Measurements from ENCODE around the gene SCART1.

DNA sequence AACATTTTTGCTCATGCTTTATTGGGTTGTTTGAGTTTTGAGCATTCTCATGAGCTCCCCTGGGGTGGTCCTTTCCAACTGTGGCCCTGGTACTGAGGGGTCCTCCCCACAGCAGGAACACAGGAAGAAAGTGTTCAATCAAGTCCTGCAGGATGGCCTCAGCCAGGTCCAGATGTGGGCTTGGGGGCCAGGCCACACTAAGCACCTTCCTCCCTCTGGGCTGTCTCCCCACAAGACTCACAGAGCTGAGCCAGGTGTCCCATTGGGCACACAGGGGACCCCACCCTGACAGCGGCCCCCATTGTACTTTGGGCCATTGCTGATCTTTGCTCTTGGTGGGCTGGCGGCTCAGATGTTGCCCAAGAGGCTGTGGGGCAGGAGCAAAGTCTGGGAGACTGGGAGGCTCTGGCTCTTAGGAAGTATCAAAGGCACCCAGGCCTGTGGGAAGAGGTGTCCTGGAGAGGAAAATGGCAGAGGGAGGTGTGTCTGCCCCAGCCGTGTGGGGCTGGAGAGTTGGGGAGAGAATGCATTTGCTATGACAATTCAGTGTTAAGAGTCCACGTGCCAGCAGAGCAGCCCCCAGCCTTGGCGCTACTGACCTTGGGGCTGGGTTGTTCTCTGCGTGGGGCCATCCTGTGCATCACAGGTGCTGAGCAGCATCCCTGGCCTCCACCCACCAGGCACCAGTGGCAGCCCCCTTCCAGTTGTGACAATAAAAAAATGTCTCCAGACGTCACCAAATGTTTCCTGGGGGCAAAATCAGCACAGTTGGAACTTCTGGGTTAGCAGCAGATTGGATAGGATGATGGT lies 17.8 kb downstream of the SCART1 start:
- TF ChIP-seq ZNF121 (CRISPR knock-in tag; IDR thresholded peaks at IDR 0.05) = no peak
- TF ChIP-seq CBFB (CRISPR knock-in tag; IDR thresholded peaks at IDR 0.05; ENCODE audit: low read depth) = no peak
- TF ChIP-seq, protein P1, sequence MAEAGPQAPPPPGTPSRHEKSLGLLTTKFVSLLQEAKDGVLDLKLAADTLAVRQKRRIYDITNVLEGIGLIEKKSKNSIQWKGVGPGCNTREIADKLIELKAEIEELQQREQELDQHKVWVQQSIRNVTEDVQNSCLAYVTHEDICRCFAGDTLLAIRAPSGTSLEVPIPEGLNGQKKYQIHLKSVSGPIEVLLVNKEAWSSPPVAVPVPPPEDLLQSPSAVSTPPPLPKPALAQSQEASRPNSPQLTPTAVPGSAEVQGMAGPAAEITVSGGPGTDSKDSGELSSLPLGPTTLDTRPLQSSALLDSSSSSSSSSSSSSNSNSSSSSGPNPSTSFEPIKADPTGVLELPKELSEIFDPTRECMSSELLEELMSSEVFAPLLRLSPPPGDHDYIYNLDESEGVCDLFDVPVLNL (CRISPR knock-in tag; IDR thresholded peaks at IDR 0.05; ENCODE audit: borderline replicate concordance, low read depth) = no peak
- TF ChIP-seq, protein P2, sequence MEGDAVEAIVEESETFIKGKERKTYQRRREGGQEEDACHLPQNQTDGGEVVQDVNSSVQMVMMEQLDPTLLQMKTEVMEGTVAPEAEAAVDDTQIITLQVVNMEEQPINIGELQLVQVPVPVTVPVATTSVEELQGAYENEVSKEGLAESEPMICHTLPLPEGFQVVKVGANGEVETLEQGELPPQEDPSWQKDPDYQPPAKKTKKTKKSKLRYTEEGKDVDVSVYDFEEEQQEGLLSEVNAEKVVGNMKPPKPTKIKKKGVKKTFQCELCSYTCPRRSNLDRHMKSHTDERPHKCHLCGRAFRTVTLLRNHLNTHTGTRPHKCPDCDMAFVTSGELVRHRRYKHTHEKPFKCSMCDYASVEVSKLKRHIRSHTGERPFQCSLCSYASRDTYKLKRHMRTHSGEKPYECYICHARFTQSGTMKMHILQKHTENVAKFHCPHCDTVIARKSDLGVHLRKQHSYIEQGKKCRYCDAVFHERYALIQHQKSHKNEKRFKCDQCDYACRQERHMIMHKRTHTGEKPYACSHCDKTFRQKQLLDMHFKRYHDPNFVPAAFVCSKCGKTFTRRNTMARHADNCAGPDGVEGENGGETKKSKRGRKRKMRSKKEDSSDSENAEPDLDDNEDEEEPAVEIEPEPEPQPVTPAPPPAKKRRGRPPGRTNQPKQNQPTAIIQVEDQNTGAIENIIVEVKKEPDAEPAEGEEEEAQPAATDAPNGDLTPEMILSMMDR (IDR thresholded peaks at IDR 0.05) = no peak
- TF ChIP-seq, protein P3, sequence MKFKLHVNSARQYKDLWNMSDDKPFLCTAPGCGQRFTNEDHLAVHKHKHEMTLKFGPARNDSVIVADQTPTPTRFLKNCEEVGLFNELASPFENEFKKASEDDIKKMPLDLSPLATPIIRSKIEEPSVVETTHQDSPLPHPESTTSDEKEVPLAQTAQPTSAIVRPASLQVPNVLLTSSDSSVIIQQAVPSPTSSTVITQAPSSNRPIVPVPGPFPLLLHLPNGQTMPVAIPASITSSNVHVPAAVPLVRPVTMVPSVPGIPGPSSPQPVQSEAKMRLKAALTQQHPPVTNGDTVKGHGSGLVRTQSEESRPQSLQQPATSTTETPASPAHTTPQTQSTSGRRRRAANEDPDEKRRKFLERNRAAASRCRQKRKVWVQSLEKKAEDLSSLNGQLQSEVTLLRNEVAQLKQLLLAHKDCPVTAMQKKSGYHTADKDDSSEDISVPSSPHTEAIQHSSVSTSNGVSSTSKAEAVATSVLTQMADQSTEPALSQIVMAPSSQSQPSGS (CRISPR knock-in tag; IDR thresholded peaks at IDR 0.05; ENCODE audit: borderline replicate concordance, low read depth) = no peak
